Ovary (tissue), 3 donors: ENCODE data around the gene RASSF9.

Experiments used
- CTCF ChIP-seq, 3 donors: fragments of 450-650 bp in 2 of 3; fragments of 200-600 bp in 1 of 3; IDR thresholded peaks; one replicate each; pipeline versions ENCODE4 v1.5.1 to v1.8.0; 2016 to 2022; ENCODE audit warnings: antibody characterized with exemption in 3 of 3, mild to moderate bottlenecking in 1 of 3
- POLR2A ChIP-seq: fragments of 450-650 bp; IDR thresholded peaks from one replicate; pipeline ENCODE4 v1.6.1; 2017; ENCODE audit warnings: antibody characterized with exemption, mild to moderate bottlenecking, moderate library complexity
- donor health status: DM: no; HTN: no; CAD: no.

- TF ChIP-seq CTCF (IDR thresholded peaks at IDR 0.05), result no peak
- TF ChIP-seq POLR2A, result no peak
These were observed 31.5 kb downstream of the RASSF9 start for GRCh38 chr12:85804663-85805062.
